ENCODE data around the gene DYNC1LI2. TPM values are rescaled to one million over a fixed set of nuclear protein-coding genes. Genes with fewer than 3 reads are reported as not detected.

DYNC1LI2 gene
- total and polyA plus RNA-seq, 4 experiments from 2014 or later, result 16.0 to 78.1 (median 53.0) TPM

DNA sequence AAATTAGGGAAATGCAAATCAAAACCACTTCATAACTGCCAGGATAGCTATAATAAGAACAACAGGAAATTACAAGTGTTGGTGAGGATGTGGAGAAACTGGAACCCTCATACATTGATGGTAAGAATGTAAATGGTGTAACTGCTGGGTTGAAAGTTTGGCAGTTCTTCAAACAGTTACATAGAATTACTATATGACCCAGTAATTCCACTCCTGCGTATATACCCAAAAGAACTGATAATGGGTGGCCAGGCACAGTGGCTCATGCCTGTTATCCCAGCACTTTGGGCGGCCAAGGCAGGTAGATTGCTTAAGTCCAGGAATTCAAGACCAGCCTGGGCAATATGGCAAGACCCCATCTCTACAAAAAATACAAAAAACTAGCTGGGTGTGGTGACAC is 50.4 kb downstream of the DYNC1LI2 start:
- no peaks in the 10 kb centered on the region for H3K9me3 Mint-ChIP-seq

DNA sequence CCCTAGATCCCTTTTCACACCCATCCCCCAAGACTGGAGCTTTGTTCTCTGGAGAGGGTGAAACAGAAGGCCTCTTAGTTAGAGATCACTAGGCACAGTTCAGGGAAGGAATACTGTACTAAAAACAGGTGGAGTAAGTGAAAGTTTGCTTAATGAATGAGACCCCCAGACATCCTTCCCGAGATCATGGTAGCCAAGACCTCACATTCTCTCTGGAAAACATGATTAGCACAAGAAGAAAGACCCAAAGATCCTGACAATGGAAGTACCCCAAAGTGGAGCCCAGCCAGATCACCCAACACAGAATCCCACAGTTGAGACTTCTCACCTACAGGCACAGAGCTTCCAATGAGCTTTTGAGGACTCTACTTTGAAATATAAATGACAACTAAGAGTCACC is 51.5 kb downstream of the DYNC1LI2 start:
- Histone ChIP-seq H3K4me1 (ENCODE audit: insufficient read depth, low read length) (peaks cover 8% of the 10 kb centered on the region), H3K27ac (ENCODE audit: low read depth, low read length) (no peak overlapping the region), H3K27me3 (ENCODE audit: insufficient read depth, low read length) (no peaks in the 10 kb centered on the region), H3K9me3 (ENCODE audit: control insufficient read depth in 1 of 2, low read length in 2 of 2) (no peaks in the 10 kb centered on the region), H3K36me3 (ENCODE audit: insufficient read depth, low read length) (no peaks in the 10 kb centered on the region), H3K4me3 (ENCODE audit: low read length in 2 of 2) (no peak overlapping the region)
- Mint-ChIP-seq H3K9me3 (no peaks in the 10 kb centered on the region), H3K27me3 (peaks cover 2 to 3% of the 10 kb centered on the region in 2 donors), H3K4me1 (peaks cover 5 to 18% (median 12%) of the 10 kb centered on the region in 4 donors), H3K27ac (no peak overlapping the region), H3K36me3 (no peaks in the 10 kb centered on the region), H3K4me3 (no peak overlapping the region)
- ChIA-PET CTCF (ENCODE audit: partially characterized antibody) (interaction anchor here (2.3 kb wide), 1 partner anchor 49 kb away, joined by 6 read pairs; no protein-coding TSS in a partner anchor), POLR2A (ENCODE audit: partially characterized antibody) (no interaction called here)
- no peak for DNase-seq
- intact Hi-C loops (cut with micrococcal nuclease), result loop anchor here (5.0 kb wide), 1 partner anchor 93 kb away; no protein-coding TSS in a partner anchor

More for the DNA sequence above, 50.4 kb downstream of the DYNC1LI2 start:
- H3K9me3 ChIP-seq (ENCODE audit: control insufficient read depth in 1 of 2, low read length in 2 of 2), result no peaks in the 10 kb centered on the region
- Mint-ChIP-seq H3K27ac (no peak overlapping the region), H3K36me3 (no peaks in the 10 kb centered on the region), H3K4me3 (no peak overlapping the region), H3K4me1 (peaks cover 5 to 8% (median 6%) of the 10 kb centered on the region in 4 donors), H3K27me3 (peaks cover 2 to 3% of the 10 kb centered on the region in 2 donors)
- H3K4me3 ChIP-seq (ENCODE audit: low read length in 2 of 2), result no peak overlapping the region
- CTCF ChIA-PET (ENCODE audit: partially characterized antibody), result no interaction called here
- no peaks in the 10 kb centered on the region for H3K36me3 ChIP-seq (ENCODE audit: insufficient read depth, low read length)
- no peak overlapping the region for H3K27ac ChIP-seq (ENCODE audit: low read depth, low read length)
- H3K4me1 ChIP-seq (ENCODE audit: insufficient read depth, low read length), result peaks cover under 1% of the 10 kb centered on the region
- H3K27me3 ChIP-seq (ENCODE audit: insufficient read depth, low read length), result no peaks in the 10 kb centered on the region
- POLR2A ChIA-PET (ENCODE audit: partially characterized antibody), result no interaction called here
- DNase-seq, result no peak
- intact Hi-C loops (cut with micrococcal nuclease), result no loop called here

GRCh38 chr16:66698046-66698445 is 53.4 kb downstream of the DYNC1LI2 start:
- no peak for DNase-seq
- Histone ChIP-seq H3K36me3 (ENCODE audit: insufficient read depth, low read length) (no peaks in the 10 kb centered on the region), H3K27ac (ENCODE audit: low read depth, low read length) (no peak overlapping the region), H3K27me3 (ENCODE audit: insufficient read depth, low read length) (no peaks in the 10 kb centered on the region), H3K9me3 (ENCODE audit: control insufficient read depth in 1 of 2, low read length in 2 of 2) (no peaks in the 10 kb centered on the region), H3K4me1 (ENCODE audit: insufficient read depth, low read length) (peaks cover 8% of the 10 kb centered on the region), H3K4me3 (ENCODE audit: low read length in 2 of 2) (no peak overlapping the region)
- Mint-ChIP-seq H3K9me3 (no peaks in the 10 kb centered on the region), H3K36me3 (no peaks in the 10 kb centered on the region), H3K4me1 (peaks cover 5 to 20% (median 12%) of the 10 kb centered on the region in 4 donors), H3K27me3 (peaks cover under 1 to 5% of the 10 kb centered on the region in 2 donors), H3K4me3 (peak overlapping the region in 6 of 8 donors; percentile 24 to 61 (median 48)), H3K27ac (no peak overlapping the region)
- ChIA-PET POLR2A (ENCODE audit: partially characterized antibody) (interaction anchor here (0.7 kb wide), 1 partner anchor 303 kb away, joined by 3 read pairs; no protein-coding TSS in a partner anchor), CTCF (ENCODE audit: partially characterized antibody) (interaction anchor here (0.7 to 2.3 kb wide), 9 partner anchors 13 to 169 kb away, joined by 3 to 7 read pairs (median 4); partner anchors contain the start of genes DYNC1LI2 and NAE1)
- intact Hi-C loops (cut with micrococcal nuclease), result loop anchor here (5.0 kb wide), 1 partner anchor 91 kb away; no protein-coding TSS in a partner anchor

- H3K4me1 ChIP-seq (ENCODE audit: insufficient read depth, low read length), result peaks cover 8% of the 10 kb centered on the region
- Mint-ChIP-seq H3K27ac (peak within 1 kb of the TSS in 5 of 7 donors; percentile 23 to 78 (median 66)), H3K36me3 (no peaks in the 10 kb centered on the region), H3K27me3 (peaks cover 0 to 5% of the 10 kb centered on the region in 2 donors), H3K9me3 (no peaks in the 10 kb centered on the region), H3K4me3 (peak within 1 kb of the TSS; percentile 78 to 87 (median 85)), H3K4me1 (peaks cover 5 to 20% (median 12%) of the 10 kb centered on the region in 4 donors)
- ChIA-PET CTCF (ENCODE audit: partially characterized antibody) (interaction anchor here (0.7 to 2.3 kb wide), 9 partner anchors 12 to 170 kb away, joined by 3 to 7 read pairs (median 4); partner anchors contain the start of genes DYNC1LI2 and NAE1), POLR2A (ENCODE audit: partially characterized antibody) (interaction anchor here (0.7 to 1.6 kb wide), 3 partner anchors 54 to 304 kb away, joined by 3 to 4 read pairs (median 3); partner anchors contain the start of genes DYNC1LI2 and NAE1)
- peak; percentile 68 to 80 (median 72) for DNase-seq
- H3K9me3 ChIP-seq (ENCODE audit: control insufficient read depth in 1 of 2, low read length in 2 of 2), result no peaks in the 10 kb centered on the region
- H3K4me3 ChIP-seq (ENCODE audit: low read length in 2 of 2), result peak within 1 kb of the TSS in 1 of 2 donors; percentile 57
- H3K27ac ChIP-seq (ENCODE audit: low read depth, low read length), result peak within 1 kb of the TSS; percentile 27
- intact Hi-C loops (cut with micrococcal nuclease), result loop anchor here (2.0 to 5.0 kb wide), 3 partner anchors 32 to 90 kb away; partner anchors contain the start of gene DYNC1LI2
- H3K27me3 ChIP-seq (ENCODE audit: insufficient read depth, low read length), result no peaks in the 10 kb centered on the region
- H3K36me3 ChIP-seq (ENCODE audit: insufficient read depth, low read length), result no peaks in the 10 kb centered on the region
Observed at GRCh38 chr16:66696669-66697630, 54.5 kb downstream of the DYNC1LI2 start, which contains the start of gene CMTM4. Gene CMTM4, minus strand, starts transcription at chr16:66696743. Its CDS starts 218 bp downstream, at chr16:66696525.

DNA sequence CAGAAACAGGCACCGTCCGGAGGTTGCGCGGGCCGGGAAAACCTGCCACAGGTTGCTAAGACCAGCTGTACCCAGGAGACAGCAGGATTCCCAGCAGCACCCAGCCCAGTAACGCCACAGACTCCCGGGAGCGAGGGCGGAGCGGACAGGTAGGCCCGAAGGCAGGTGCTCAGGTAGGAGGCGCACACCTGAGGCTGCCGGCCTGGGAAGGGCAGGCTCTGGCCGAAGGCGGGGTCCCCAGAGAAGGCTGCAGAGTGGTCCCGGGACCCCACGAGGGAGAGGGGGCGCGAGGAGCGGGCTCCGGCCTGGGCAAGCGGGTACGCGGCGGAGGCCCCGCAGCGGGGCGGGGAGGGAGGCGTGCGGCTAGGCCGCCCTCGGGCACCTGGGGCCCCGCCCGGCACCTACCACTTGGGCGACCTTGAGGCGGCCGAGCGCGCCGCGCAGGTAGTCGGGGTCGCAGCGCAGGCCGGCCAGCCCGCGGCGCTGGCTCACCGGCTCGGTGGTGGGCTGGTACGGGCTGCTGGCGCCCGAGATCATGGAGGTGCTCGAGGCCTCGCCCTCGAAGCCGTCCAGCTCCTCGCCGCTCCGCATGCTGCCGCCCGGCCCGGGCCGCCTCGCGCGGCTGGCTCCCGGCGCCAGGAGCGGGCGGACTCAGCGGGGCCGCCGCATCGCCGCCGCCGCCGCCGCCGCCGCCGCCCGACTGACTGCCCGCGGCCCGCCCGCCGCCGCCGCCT is 55.3 kb downstream of the DYNC1LI2 start:
- ChIA-PET POLR2A (ENCODE audit: partially characterized antibody) (interaction anchor here (1.2 to 1.6 kb wide), 2 partner anchors 55 to 135 kb away, joined by 3 to 4 read pairs; partner anchors contain the start of genes DYNC1LI2 and NAE1), CTCF (ENCODE audit: partially characterized antibody) (interaction anchor here (1.4 to 2.3 kb wide), 2 partner anchors 11 to 88 kb away, joined by 3 to 6 read pairs; no protein-coding TSS in a partner anchor)
- H3K9me3 ChIP-seq (ENCODE audit: control insufficient read depth in 1 of 2, low read length in 2 of 2), result no peaks in the 10 kb centered on the region
- H3K4me3 ChIP-seq (ENCODE audit: low read length in 2 of 2), result peak overlapping the region in 1 of 2 donors; percentile 52
- Mint-ChIP-seq H3K4me3 (peak overlapping the region; percentile 70 to 82 (median 78)), H3K9me3 (no peaks in the 10 kb centered on the region), H3K27ac (peak overlapping the region in 4 of 7 donors; percentile 23 to 75 (median 59)), H3K4me1 (peaks cover 5 to 20% (median 12%) of the 10 kb centered on the region in 4 donors), H3K27me3 (peaks cover 0 to 5% of the 10 kb centered on the region in 2 donors), H3K36me3 (no peaks in the 10 kb centered on the region)
- DNase-seq, result peak in 2 of 5 donors; percentile 3 to 24
- H3K36me3 ChIP-seq (ENCODE audit: insufficient read depth, low read length), result no peaks in the 10 kb centered on the region
- H3K27me3 ChIP-seq (ENCODE audit: insufficient read depth, low read length), result no peaks in the 10 kb centered on the region
- intact Hi-C loops (cut with micrococcal nuclease), result loop anchor here (2.0 to 5.0 kb wide), 3 partner anchors 33 to 89 kb away; partner anchors contain the start of gene DYNC1LI2
- H3K4me1 ChIP-seq (ENCODE audit: insufficient read depth, low read length), result peaks cover 8% of the 10 kb centered on the region
- H3K27ac ChIP-seq (ENCODE audit: low read depth, low read length), result peak overlapping the region; percentile 27

DNA sequence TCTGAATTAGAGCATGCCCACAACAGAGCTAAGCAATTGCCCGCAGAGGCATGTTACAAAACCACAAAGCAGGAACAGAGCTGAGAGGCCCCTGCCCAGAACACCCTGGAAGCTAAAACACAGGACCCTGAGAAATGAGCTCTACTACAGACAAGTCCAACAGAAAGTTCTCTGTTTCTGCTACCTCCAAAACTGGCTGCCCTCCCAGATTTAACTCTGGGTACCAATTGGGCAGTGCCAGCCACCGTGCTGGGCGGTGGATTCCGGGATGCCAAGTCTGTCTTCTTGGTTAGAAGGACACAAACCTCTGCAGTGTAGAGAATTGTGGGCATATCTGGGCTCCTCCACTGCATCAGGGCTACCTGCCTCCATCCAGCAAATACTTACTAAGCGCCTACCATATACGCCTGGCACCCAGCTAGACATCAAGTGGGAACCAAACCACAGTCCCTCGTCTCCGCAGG is 55.9 kb downstream of the DYNC1LI2 start:
- peak overlapping the region in 4 of 7 donors; percentile 52 to 75 (median 69) for H3K27ac Mint-ChIP-seq
- Histone ChIP-seq H3K4me3 (ENCODE audit: low read length in 2 of 2) (no peak overlapping the region), H3K27me3 (ENCODE audit: insufficient read depth, low read length) (no peaks in the 10 kb centered on the region), H3K9me3 (ENCODE audit: control insufficient read depth in 1 of 2, low read length in 2 of 2) (no peaks in the 10 kb centered on the region), H3K4me1 (ENCODE audit: insufficient read depth, low read length) (peaks cover 8% of the 10 kb centered on the region), H3K36me3 (ENCODE audit: insufficient read depth, low read length) (no peaks in the 10 kb centered on the region), H3K27ac (ENCODE audit: low read depth, low read length) (no peak overlapping the region)
- DNase-seq, result peak in 2 of 5 donors; percentile 9 to 10
- CTCF ChIA-PET (ENCODE audit: partially characterized antibody), result interaction anchor here (0.7 kb wide), 1 partner anchor 9 kb away, joined by 3 read pairs; no protein-coding TSS in a partner anchor
- no peaks in the 10 kb centered on the region for H3K9me3 Mint-ChIP-seq
- POLR2A ChIA-PET (ENCODE audit: partially characterized antibody), result interaction anchor here (1.6 kb wide), 1 partner anchor 135 kb away, joined by 3 read pairs; the partner anchor contains the start of gene NAE1
- peaks cover 0 to 5% of the 10 kb centered on the region in 2 donors for H3K27me3 Mint-ChIP-seq
- no peaks in the 10 kb centered on the region for H3K36me3 Mint-ChIP-seq
- H3K4me3 Mint-ChIP-seq, result peak overlapping the region; percentile 70 to 82 (median 78)
- intact Hi-C loops (cut with micrococcal nuclease), result loop anchor here (5.0 kb wide), 1 partner anchor 88 kb away; no protein-coding TSS in a partner anchor
- H3K4me1 Mint-ChIP-seq, result peaks cover 3 to 20% (median 12%) of the 10 kb centered on the region in 4 donors

All from CD4-positive, alpha-beta memory T cell (primary cell).